Activated CD8-positive, alpha-beta memory T cell treated with anti-CD3 and anti-CD28 coated beads for 36 hours (primary cell): ENCODE data around the gene SIX4. TPM values are rescaled to one million over a fixed set of nuclear protein-coding genes. Genes with fewer than 3 reads are reported as not detected.
"Not testable (repeated sequence)": the region's sequence is repeated elsewhere in the genome, so short reads cannot be mapped to it uniquely, and the experiment has no call there.

Experiments used
- CTCF ChIA-PET: fragments of 350-600 bp; sonication (Branson Sonifier 250); formaldehyde crosslinking; loops from one replicate; lab custom pipeline; 2021; ENCODE audit warnings: antibody characterized with exemption; lab: Charles Lee
- POLR2A ChIA-PET: fragments of 350-600 bp; sonication (Branson Sonifier 250); formaldehyde crosslinking; loops from one replicate; lab custom pipeline; 2021; ENCODE audit warnings: antibody characterized with exemption; lab: Charles Lee
- total RNA-seq, 2 experiments: library from RNA; stranded (reverse); gene quantifications; one replicate each; pipeline ENCODE4 v1.2.3, GENCODE V29; 2021

SIX4 gene
- under 1 TPM; 0.10 to 0.17 TPM for total RNA-seq

- POLR2A ChIA-PET: no interaction called here
- CTCF ChIA-PET: interaction anchor here (1.1 kb wide), 1 partner anchor 257 kb away, joined by 3 read pairs; the partner anchor contains the start of gene TRMT5
Measured at GRCh38 chr14:60723907-60724618, at the start of gene SIX4. Gene SIX4, minus strand, starts transcription at chr14:60724351. Its CDS starts 277 bp downstream, at chr14:60724074.

- ChIA-PET CTCF (no interaction called here), POLR2A (no interaction called here)
Measured at GRCh38 chr14:60773558-60773957, 49.4 kb upstream of the SIX4 start.

- ChIA-PET CTCF (no interaction called here), POLR2A (no interaction called here)
Measured at GRCh38 chr14:60771117-60771516, 47.0 kb upstream of the SIX4 start.

GRCh38 chr14:60768602-60769001, 44.5 kb upstream of the SIX4 start:
- POLR2A ChIA-PET: no interaction called here
- CTCF ChIA-PET: no interaction called here

- ChIA-PET POLR2A (no interaction called here), CTCF (no interaction called here)
Measured at GRCh38 chr14:60760644-60761364, 36.7 kb upstream of the SIX4 start.

GRCh38 chr14:60760209-60760608, 36.1 kb upstream of the SIX4 start:
- POLR2A ChIA-PET: no interaction called here

GRCh38 chr14:60758885-60759284, 34.7 kb upstream of the SIX4 start:
- ChIA-PET POLR2A (no interaction called here), CTCF (interaction anchor here (0.5 kb wide), 1 partner anchor 260 kb away, joined by 3 read pairs; no protein-coding TSS in a partner anchor)

More at GRCh38 chr14:60760209-60760608, 36.1 kb upstream of the SIX4 start:
- CTCF ChIA-PET: no interaction called here

GRCh38 chr14:60757567-60758002, 33.4 kb upstream of the SIX4 start:
- ChIA-PET POLR2A (no interaction called here), CTCF (no interaction called here)

GRCh38 chr14:60756847-60757246, 32.7 kb upstream of the SIX4 start:
- ChIA-PET CTCF (no interaction called here), POLR2A (no interaction called here)

- POLR2A ChIA-PET: interaction anchor here (0.7 to 1.0 kb wide), 2 partner anchors 32 to 212 kb away, joined by 3 to 4 read pairs; no protein-coding TSS in a partner anchor
- CTCF ChIA-PET: interaction anchor here (0.5 to 0.8 kb wide), 2 partner anchors 9 to 212 kb away, joined by 3 to 4 read pairs; no protein-coding TSS in a partner anchor
Measured at GRCh38 chr14:60753264-60754119, 29.3 kb upstream of the SIX4 start.

GRCh38 chr14:60744566-60744965, 20.4 kb upstream of the SIX4 start:
- ChIA-PET CTCF (no interaction called here), POLR2A (no interaction called here)

- CTCF ChIA-PET: no interaction called here
- POLR2A ChIA-PET: no interaction called here
Measured at GRCh38 chr14:60738843-60739508, 14.8 kb upstream of the SIX4 start.

GRCh38 chr14:60736494-60736893, 12.3 kb upstream of the SIX4 start:
- ChIA-PET POLR2A (no interaction called here), CTCF (no interaction called here)

- POLR2A ChIA-PET: no interaction called here
- CTCF ChIA-PET: no interaction called here
Measured at GRCh38 chr14:60735416-60735815, 11.3 kb upstream of the SIX4 start.

GRCh38 chr14:60734465-60735242, 10.5 kb upstream of the SIX4 start, which contains the start of gene MNAT1:
Gene MNAT1, plus strand, starts transcription at chr14:60734761. Its CDS starts 102 bp downstream, at chr14:60734863.
- CTCF ChIA-PET: no interaction called here

GRCh38 chr14:60732840-60733483, 8.8 kb upstream of the SIX4 start:
- CTCF ChIA-PET: interaction anchor here (0.8 to 1.0 kb wide), 2 partner anchors 12 to 248 kb away, joined by 3 to 4 read pairs; partner anchors contain the start of genes SLC38A6 and TRMT5
- POLR2A ChIA-PET: no interaction called here

More at GRCh38 chr14:60734465-60735242, 10.5 kb upstream of the SIX4 start, which contains the start of gene MNAT1:
- POLR2A ChIA-PET: no interaction called here

- CTCF ChIA-PET, POLR2A ChIA-PET: not testable (repeated sequence)
Measured at GRCh38 chr14:60731291-60731690, 7.1 kb upstream of the SIX4 start.
